B cell (primary cell): ENCODE measurements around the gene PSD.

Experiments
- CTCF ChIP-seq: fragments of 200-600 bp; IDR thresholded peaks from one replicate; pipeline ENCODE4 v1.8.0; 2022; ENCODE audit warnings: antibody characterized with exemption, mild to moderate bottlenecking
- EZH2 ChIP-seq: IDR thresholded peaks from 2 replicates; pipeline ENCODE4 v1.6.1; 2012; ENCODE audit warnings: borderline replicate concordance, low read depth, mild to moderate bottlenecking, moderate library complexity, low read length; ENCODE audit not compliant: insufficient read depth, poor library complexity, severe bottlenecking

GRCh38 chr10:102457591-102458150, 39.1 kb upstream of the PSD start:
- no peak for TF ChIP-seq CTCF
- TF ChIP-seq EZH2: no peak
